ENCODE data around the gene LRTM2. TPM values are rescaled to one million over a fixed set of nuclear protein-coding genes. Genes with fewer than 3 reads are reported as not detected.

The LRTM2 gene
- total RNA-seq, 2 donors from 2014 or later, result not detected

GRCh38 chr12:1882405-1882804 lies 62.0 kb downstream of the LRTM2 start:
- Histone ChIP-seq H3K4me3 (no peak overlapping the region), H3K27ac (no peak overlapping the region), H3K27me3 (no peaks in the 10 kb centered on the region), H3K36me3 (replicated peaks in 1 of 2; ENCODE audit: insufficient read depth in 1 of 2, low read depth in 2 of 2) (no peaks in the 10 kb centered on the region), H3K9me3 (no peaks in the 10 kb centered on the region), H3K4me1 (no peaks in the 10 kb centered on the region)
- ATAC-seq, result no peak
- no peak for TF ChIP-seq CTCF (IDR thresholded peaks at IDR 0.05)
- TF ChIP-seq POLR2A (IDR thresholded peaks at IDR 0.05), result no peak
- DNase-seq, result no peak
- intact Hi-C loops (cut with DNase I), result no loop called here
- WGBS, 2 donors, result 59 to 70% methylated on average over 8 of the region's 8 CpGs

- ATAC-seq (no peak), DNase-seq (no peak)
- no peaks in the 10 kb centered on the region for H3K27me3 ChIP-seq
- 83 to 87% methylated on average over 9 to 19 of the region's 19 CpGs for WGBS, 2 donors
- no peaks in the 10 kb centered on the region for H3K36me3 ChIP-seq (replicated peaks in 1 of 2; ENCODE audit: insufficient read depth in 1 of 2, low read depth in 2 of 2)
- no peak overlapping the region for H3K27ac ChIP-seq
- H3K4me3 ChIP-seq, result no peak overlapping the region
- TF ChIP-seq CTCF (IDR thresholded peaks at IDR 0.05) (no peak), POLR2A (IDR thresholded peaks at IDR 0.05) (no peak)
- H3K9me3 ChIP-seq, result no peaks in the 10 kb centered on the region
- intact Hi-C loops (cut with DNase I), result no loop called here
- H3K4me1 ChIP-seq, result no peaks in the 10 kb centered on the region
These were observed 62.6 kb downstream of the LRTM2 start for GRCh38 chr12:1882850-1883470.

- H3K27ac ChIP-seq, result no peak overlapping the region
- DNase-seq (no peak), ATAC-seq (no peak)
- WGBS, 2 donors, result 73 to 75% methylated on average over 8 of the region's 8 CpGs
- H3K4me3 ChIP-seq, result no peak overlapping the region
- H3K27me3 ChIP-seq, result no peaks in the 10 kb centered on the region
- H3K36me3 ChIP-seq (replicated peaks in 1 of 2; ENCODE audit: insufficient read depth in 1 of 2, low read depth in 2 of 2), result no peaks in the 10 kb centered on the region
- no peaks in the 10 kb centered on the region for H3K4me1 ChIP-seq
- intact Hi-C loops (cut with DNase I), result no loop called here
- H3K9me3 ChIP-seq, result no peaks in the 10 kb centered on the region
- TF ChIP-seq CTCF (IDR thresholded peaks at IDR 0.05) (no peak), POLR2A (IDR thresholded peaks at IDR 0.05) (no peak)
These were observed 63.1 kb downstream of the LRTM2 start for GRCh38 chr12:1883513-1883912.

GRCh38 chr12:1884651-1885050 lies 64.3 kb downstream of the LRTM2 start:
- intact Hi-C loops (cut with DNase I), result no loop called here
- WGBS, 2 donors, result 92 to 93% methylated on average over 8 to 9 of the region's 9 CpGs
- Histone ChIP-seq H3K27me3 (no peaks in the 10 kb centered on the region), H3K27ac (no peak overlapping the region), H3K4me3 (no peak overlapping the region), H3K36me3 (replicated peaks in 1 of 2; ENCODE audit: insufficient read depth in 1 of 2, low read depth in 2 of 2) (no peaks in the 10 kb centered on the region), H3K4me1 (no peaks in the 10 kb centered on the region), H3K9me3 (no peaks in the 10 kb centered on the region)
- TF ChIP-seq POLR2A (IDR thresholded peaks at IDR 0.05) (no peak), CTCF (IDR thresholded peaks at IDR 0.05) (no peak)
- no peak for DNase-seq
- no peak for ATAC-seq

- no peaks in the 10 kb centered on the region for H3K4me1 ChIP-seq
- H3K27ac ChIP-seq, result no peak overlapping the region
- TF ChIP-seq CTCF (IDR thresholded peaks at IDR 0.05), result no peak
- TF ChIP-seq POLR2A (IDR thresholded peaks at IDR 0.05), result no peak
- no peak for DNase-seq
- no peaks in the 10 kb centered on the region for H3K36me3 ChIP-seq (replicated peaks in 1 of 2; ENCODE audit: insufficient read depth in 1 of 2, low read depth in 2 of 2)
- no peaks in the 10 kb centered on the region for H3K27me3 ChIP-seq
- no peak overlapping the region for H3K4me3 ChIP-seq
- intact Hi-C loops (cut with DNase I), result no loop called here
- no peak for ATAC-seq
- 85 to 94% methylated on average over 5 of the region's 5 CpGs for WGBS, 2 donors
- no peaks in the 10 kb centered on the region for H3K9me3 ChIP-seq
These were observed 64.8 kb downstream of the LRTM2 start for GRCh38 chr12:1885082-1885596.

All from body of pancreas (tissue), 4 donors.